CD4-positive, alpha-beta T cell (primary cell): ENCODE results near the gene GIPC1. TPM values are rescaled to one million over a fixed set of nuclear protein-coding genes. Genes with fewer than 3 reads are reported as not detected.

Source experiments
- ATAC-seq: fragments of 200-7000 bp; cut with Tn5 transposase; one replicate; pipeline ENCODE4 v1.10.0; 2022; ENCODE audit warnings: mild to moderate bottlenecking; ENCODE audit not compliant: poor library complexity
- CTCF ChIA-PET: fragments of 350-600 bp; sonication (Branson Sonifier 250); formaldehyde crosslinking; loops from one replicate; lab custom pipeline; 2021; ENCODE audit warnings: antibody characterized with exemption, inconsistent platforms; lab: Charles Lee
- POLR2A ChIA-PET: fragments of 350-600 bp; sonication (Branson Sonifier 250); formaldehyde crosslinking; loops from one replicate; lab custom pipeline; 2021; ENCODE audit warnings: antibody characterized with exemption, inconsistent platforms; lab: Charles Lee
- DNase-seq, 14 experiments: peaks; one replicate each; pipeline ENCODE4 v3.0.0-alpha.2; 2013 to 2020; ENCODE audit warnings: mixed read lengths in 2 of 14
- H3K27ac ChIP-seq, 2 donors: one replicate each; pipeline versions ENCODE4 v1.5.1 to v1.7.0; 2013; ENCODE audit warnings: low read length in 2 of 2, low read depth in 1 of 2, mild to moderate bottlenecking in 1 of 2
- H3K27me3 ChIP-seq, 2 experiments: 1 replicate in 1 of 2; 2 replicates in 1 of 2; pipeline versions ENCODE4 v1.6.1 to v1.7.0; 2013; ENCODE audit warnings: low read length in 2 of 2, control low read depth in 1 of 2, mild to moderate bottlenecking in 1 of 2, moderate library complexity in 1 of 2; ENCODE audit not compliant: insufficient read depth in 2 of 2, control insufficient read depth in 1 of 2
- H3K36me3 ChIP-seq: one replicate; pipeline ENCODE4 v1.6.1; 2013; ENCODE audit warnings: low read length, control low read depth; ENCODE audit not compliant: insufficient read depth
- H3K4me1 ChIP-seq: one replicate; pipeline ENCODE4 v1.6.1; 2013; ENCODE audit warnings: low read length, control low read depth; ENCODE audit not compliant: insufficient read depth
- H3K4me3 ChIP-seq: one replicate; pipeline ENCODE4 v1.5.1; 2013; ENCODE audit warnings: mild to moderate bottlenecking, low read length, moderate library complexity
- H3K9me3 ChIP-seq, 2 experiments: 1 replicate in 1 of 2; 2 replicates in 1 of 2; pipeline versions ENCODE4 v1.6.1 to v1.7.0; 2013; ENCODE audit warnings: low read length in 2 of 2, mild to moderate bottlenecking in 2 of 2, control low read depth in 1 of 2, moderate library complexity in 1 of 2; ENCODE audit not compliant: control insufficient read depth in 1 of 2, insufficient read depth in 1 of 2
- H3K27ac Mint-ChIP-seq: one replicate; pipeline ENCODE4 v1.8.0; 2020; ENCODE audit warnings: mixed read lengths
- H3K27me3 Mint-ChIP-seq: one replicate; pipeline ENCODE4 v1.8.0; 2021; ENCODE audit warnings: mixed read lengths
- H3K36me3 Mint-ChIP-seq: one replicate; pipeline ENCODE4 v1.8.0; 2021; ENCODE audit warnings: low read depth, mixed read lengths
- H3K4me1 Mint-ChIP-seq: one replicate; pipeline ENCODE4 v1.8.0; 2021; ENCODE audit warnings: low read depth, mixed read lengths
- H3K4me3 Mint-ChIP-seq: one replicate; pipeline ENCODE4 v1.8.0; 2020; ENCODE audit warnings: mild to moderate bottlenecking, mixed read lengths
- H3K9me3 Mint-ChIP-seq: one replicate; pipeline ENCODE4 v1.8.0; 2020; ENCODE audit warnings: mixed read lengths
- CTCF ChIP-seq: fragments of 200-600 bp; IDR thresholded peaks from one replicate; pipeline ENCODE4 v1.8.0; 2022; ENCODE audit warnings: antibody characterized with exemption, mild to moderate bottlenecking
- intact Hi-C, 2 experiments: fragments of 100-400 bp; cut with DNase I in 1 of 2; cut with micrococcal nuclease in 1 of 2; formaldehyde crosslinking; loops; one replicate each; pipeline versions ENCODE4 v1.15.1 to v1.9.0; 2023 to 2025; cut with DNase I, micrococcal nuclease
- total RNA-seq, 174 experiments: library from RNA in 2 of 174; stranded (reverse) in 2 of 174; gene quantifications; one replicate each; pipeline ENCODE4 v1.2.3 and lab custom pipeline; 2021 to 2026

GIPC1 gene
- total RNA-seq, 2 experiments from 2014 or later = 17.8 to 21.0 TPM

GRCh38 chr19:14530506-14530905 lies 34.6 kb upstream of the GIPC1 start:
- no peak for TF ChIP-seq CTCF
- DNase-seq = no peak
- Histone ChIP-seq H3K4me1 (peaks cover 59% of the 10 kb centered on the region), H3K4me3 (peak overlapping the region; percentile 92), H3K9me3 (no peaks in the 10 kb centered on the region), H3K27me3 (no peaks in the 10 kb centered on the region), H3K36me3 (peaks cover 13% of the 10 kb centered on the region), H3K27ac (no peak overlapping the region)
- Mint-ChIP-seq H3K4me3 (peak overlapping the region; percentile 92), H3K27me3 (no peaks in the 10 kb centered on the region), H3K4me1 (peaks cover 53% of the 10 kb centered on the region), H3K36me3 (peaks cover 34% of the 10 kb centered on the region), H3K27ac (peak overlapping the region; percentile 100), H3K9me3 (no peaks in the 10 kb centered on the region)
- POLR2A ChIA-PET = interaction anchor here (0.7 to 5.9 kb wide), 8 partner anchors 9 to 394 kb away, joined by 3 to 74 read pairs (median 3); partner anchors contain the start of genes ASF1B and DNAJB1
- ATAC-seq = no peak
- CTCF ChIA-PET = interaction anchor here (0.9 to 1.4 kb wide), 3 partner anchors 12 to 23 kb away, joined by 3 to 7 read pairs (median 4); no protein-coding TSS in a partner anchor
- intact Hi-C loops = loop anchor here in 1 of 2 experiments (1.0 to 5.0 kb wide), 3 partner anchors 20 to 108 kb away; no protein-coding TSS in a partner anchor

- Histone ChIP-seq H3K36me3 (peaks cover 13% of the 10 kb centered on the region), H3K27ac (peak overlapping the region; percentile 85 to 86), H3K4me1 (peaks cover 59% of the 10 kb centered on the region), H3K4me3 (peak overlapping the region; percentile 92), H3K9me3 (no peaks in the 10 kb centered on the region), H3K27me3 (no peaks in the 10 kb centered on the region)
- Mint-ChIP-seq H3K9me3 (no peaks in the 10 kb centered on the region), H3K36me3 (peaks cover 34% of the 10 kb centered on the region), H3K4me1 (peaks cover 56% of the 10 kb centered on the region), H3K27me3 (no peaks in the 10 kb centered on the region), H3K27ac (peak overlapping the region; percentile 100), H3K4me3 (peak overlapping the region; percentile 92)
- TF ChIP-seq CTCF = no peak
- POLR2A ChIA-PET = interaction anchor here (0.8 to 5.9 kb wide), 8 partner anchors 12 to 393 kb away, joined by 3 to 74 read pairs (median 3); partner anchors contain the start of genes ASF1B and DNAJB1
- DNase-seq (peak in 8 of 14 experiments; percentile 25 to 73 (median 52)), ATAC-seq (peak; percentile 9)
- CTCF ChIA-PET = interaction anchor here (0.8 to 1.6 kb wide), 5 partner anchors 11 to 26 kb away, joined by 3 to 7 read pairs (median 4); no protein-coding TSS in a partner anchor
- intact Hi-C loops = loop anchor here in 1 of 2 experiments (1.0 to 5.0 kb wide), 3 partner anchors 21 to 108 kb away; no protein-coding TSS in a partner anchor
Measured at GRCh38 chr19:14530005-14530348, 34.0 kb upstream of the GIPC1 start.

- H3K4me3 Mint-ChIP-seq = peak within 1 kb of the TSS; percentile 92
- Histone ChIP-seq H3K27ac (peak within 1 kb of the TSS; percentile 85 to 88), H3K9me3 (no peaks in the 10 kb centered on the region), H3K27me3 (no peaks in the 10 kb centered on the region), H3K36me3 (peaks cover 8% of the 10 kb centered on the region), H3K4me3 (peak within 1 kb of the TSS; percentile 92), H3K4me1 (peaks cover 59% of the 10 kb centered on the region)
- H3K4me1 Mint-ChIP-seq = peaks cover 57% of the 10 kb centered on the region
- peak; percentile 92 for ATAC-seq
- peak within 1 kb of the TSS; percentile 100 for H3K27ac Mint-ChIP-seq
- no peaks in the 10 kb centered on the region for H3K27me3 Mint-ChIP-seq
- intact Hi-C loops = loop anchor here (1.0 to 5.0 kb wide), 5 partner anchors 11 to 107 kb away; partner anchors contain the start of gene DNAJB1 (in 2 of the 2)
- H3K9me3 Mint-ChIP-seq = no peaks in the 10 kb centered on the region
- DNase-seq = peak; percentile 99 to 100 (median 100)
- POLR2A ChIA-PET = interaction anchor here (0.8 to 5.9 kb wide), 11 partner anchors 12 to 393 kb away, joined by 3 to 74 read pairs (median 3); partner anchors contain the start of genes ASF1B, DNAJB1 and GIPC1
- TF ChIP-seq CTCF = no peak
- CTCF ChIA-PET = interaction anchor here (0.8 to 1.6 kb wide), 6 partner anchors 10 to 27 kb away, joined by 3 to 7 read pairs (median 4); partner anchors contain the start of gene DNAJB1
- peaks cover 34% of the 10 kb centered on the region for H3K36me3 Mint-ChIP-seq
Measured at GRCh38 chr19:14529254-14530004, 33.5 kb upstream of the GIPC1 start, which contains the start of gene TECR. TECR (plus strand) TSS chr19:14529594; CDS start chr19:14529697, 103 bp downstream.
